HUDEP-2 (cell line): Measurements from ENCODE around the gene AGO3.
"Not testable (repeated sequence)": the region's sequence is repeated elsewhere in the genome, so short reads cannot be mapped to it uniquely, and the experiment has no call there.

Experiments
- DNase-seq, 76 experiments: peaks; one replicate each; lab custom pipeline; 2025; ENCODE audit not compliant: unreplicated experiment in 76 of 76; lab: John Stamatoyannopoulos, UW

AGO3 gene

GRCh38 chr1:35923791-35924221 lies 7.1 kb upstream of the AGO3 start:
- no peak for DNase-seq

GRCh38 chr1:35924838-35925237 lies 6.1 kb upstream of the AGO3 start:
- no peak for DNase-seq

GRCh38 chr1:35925741-35926140 lies 5.2 kb upstream of the AGO3 start:
- DNase-seq: no peak

DNA sequence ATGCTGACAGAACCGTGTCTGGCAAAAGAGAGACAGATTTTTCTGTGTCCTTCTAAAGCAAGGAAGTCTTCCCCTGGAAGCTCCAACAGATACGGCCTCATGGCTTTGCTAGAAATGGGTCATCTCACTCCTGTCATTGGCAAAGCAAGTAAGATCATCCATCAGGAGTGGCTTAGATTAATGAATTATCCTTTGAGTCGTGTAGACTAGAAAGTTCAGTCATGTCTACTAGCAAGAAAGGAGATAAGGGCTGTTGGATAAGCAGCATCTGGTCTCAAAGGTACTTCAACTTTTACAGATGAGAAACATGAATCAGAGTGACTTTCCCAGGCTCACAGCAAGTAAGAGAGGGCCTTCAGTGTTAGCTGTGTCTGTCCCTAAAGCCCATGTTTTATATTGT lies 3.4 kb upstream of the AGO3 start:
- DNase-seq: no peak

DNA sequence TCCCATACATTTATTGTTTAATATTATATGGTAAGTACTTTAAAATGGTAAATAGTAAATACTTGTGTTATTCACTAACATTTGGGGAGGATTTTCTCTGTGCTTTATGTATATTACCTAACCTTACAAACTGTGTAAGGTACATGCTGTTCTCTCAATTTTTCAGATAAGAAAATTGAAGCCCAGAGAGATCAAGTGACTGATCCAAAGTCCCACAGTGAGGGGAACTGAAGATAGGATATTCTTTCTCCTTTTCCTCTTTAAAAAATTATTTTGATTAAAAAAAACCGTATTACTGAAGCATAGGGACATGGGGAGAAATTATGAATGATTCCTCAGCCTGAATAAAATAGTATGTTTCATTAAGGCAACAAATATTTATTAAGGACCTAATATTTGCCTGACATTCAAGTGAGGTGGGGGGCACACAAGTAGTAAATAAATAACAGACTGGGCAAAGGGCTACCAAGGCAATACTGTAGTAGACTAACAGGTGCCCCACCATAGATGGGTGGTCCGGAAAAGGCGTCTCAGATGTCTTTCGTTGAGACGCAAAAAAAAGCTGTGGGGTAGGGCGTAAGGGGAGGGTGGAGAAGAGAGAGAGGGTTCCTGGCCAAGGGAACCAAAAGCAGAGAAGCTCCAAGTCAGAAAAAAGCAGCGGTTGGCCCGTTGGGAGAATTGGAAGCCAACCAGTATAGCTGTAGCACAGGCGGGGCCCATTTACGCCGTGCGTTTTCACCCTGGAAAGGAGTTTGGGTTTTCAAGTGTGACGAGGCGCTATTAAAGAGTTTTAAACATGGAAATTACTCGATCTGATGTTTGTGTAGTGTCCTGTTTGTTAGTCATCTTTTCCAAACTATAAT lies 944 bp upstream of the AGO3 start:
- DNase-seq: peak in 72 of 76 experiments; percentile 16 to 80 (median 50)

- DNase-seq: peak in 4 of 76 experiments; percentile 2 to 42 (median 10)
Measured at GRCh38 chr1:35931446-35932157, 697 bp downstream of the AGO3 start.

GRCh38 chr1:35932158-35932636 lies 1.3 kb downstream of the AGO3 start:
- no peak for DNase-seq

DNA sequence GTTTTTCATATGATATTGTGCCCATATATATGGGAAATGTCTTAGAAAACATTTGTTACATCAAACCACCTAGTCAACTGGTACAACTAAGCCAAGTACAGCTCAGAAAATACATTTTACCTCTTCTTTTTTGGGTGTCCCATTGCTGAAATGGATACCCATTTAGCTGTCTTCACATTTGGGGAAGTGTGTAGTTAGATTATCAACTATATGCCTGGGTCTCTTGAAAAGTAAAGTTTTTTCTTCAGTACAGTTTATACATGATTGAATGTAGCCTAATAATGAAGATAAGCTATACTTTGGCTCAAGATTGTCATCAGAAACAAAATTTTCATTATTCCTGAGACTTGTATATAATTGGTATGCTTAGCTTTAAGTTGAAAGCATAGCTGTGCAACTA lies 2.0 kb downstream of the AGO3 start:
- no peak for DNase-seq

DNA sequence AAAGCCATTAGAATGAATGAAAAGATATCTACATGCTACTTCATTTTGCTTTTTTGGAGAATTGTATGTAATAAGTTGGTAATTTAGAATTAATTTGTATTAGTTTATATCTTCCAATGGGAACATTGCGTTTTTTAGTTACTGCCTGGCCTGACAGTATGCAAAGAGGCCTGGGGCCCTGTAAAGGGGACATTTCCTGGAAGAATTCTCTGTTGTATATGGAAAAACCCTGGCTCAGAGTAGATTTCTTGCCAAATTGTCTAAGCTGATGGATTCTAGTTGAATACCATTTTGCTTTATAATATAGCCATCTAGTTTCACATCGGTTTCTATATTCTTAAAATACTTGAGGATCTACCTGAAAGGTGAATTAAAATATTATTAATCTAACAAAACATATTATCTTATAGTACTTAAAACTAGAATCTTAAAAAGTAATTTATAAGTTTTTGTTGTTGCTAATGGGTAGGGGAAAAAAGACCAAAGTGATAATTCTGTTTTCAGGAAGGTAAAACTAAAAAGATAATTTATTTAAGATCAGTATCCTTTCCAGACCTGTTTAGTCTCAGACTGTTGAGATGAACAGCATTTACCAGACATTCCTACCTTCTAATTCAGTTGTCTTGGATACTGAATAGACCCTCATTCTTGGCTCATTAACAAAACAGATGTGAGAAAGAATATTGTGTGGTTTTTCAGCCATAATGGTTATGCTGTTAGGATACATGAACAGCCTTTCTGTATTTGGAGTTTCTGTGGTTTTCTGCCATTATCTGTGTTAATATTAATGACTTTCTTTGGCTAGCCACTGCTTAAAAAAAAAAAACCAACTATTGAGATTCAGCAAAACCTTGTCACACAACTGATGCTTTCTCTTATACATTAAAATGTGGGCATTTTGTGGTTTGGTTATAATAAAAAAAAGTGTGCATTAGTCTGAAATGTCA lies 4.8 kb downstream of the AGO3 start:
- DNase-seq: no peak

DNA sequence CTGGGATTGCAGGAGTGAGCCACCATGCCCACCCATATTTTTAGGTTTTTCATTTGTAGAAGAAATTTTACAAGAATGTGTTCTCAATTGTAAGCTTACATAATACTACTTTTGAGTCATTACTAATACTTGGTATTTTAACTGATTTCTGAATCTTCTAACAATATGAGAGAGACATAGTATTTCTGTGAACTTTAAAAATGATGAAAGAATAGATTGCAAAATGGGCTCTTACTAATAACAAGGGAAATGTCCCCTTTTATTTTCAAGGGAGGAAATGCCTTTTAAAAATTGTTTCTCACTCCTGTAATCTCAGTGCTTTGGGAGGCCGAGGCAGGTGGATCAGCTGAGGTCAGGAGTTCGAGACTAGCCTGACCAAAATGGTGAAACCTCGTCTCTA lies 5.9 kb downstream of the AGO3 start:
- no peak for DNase-seq

DNA sequence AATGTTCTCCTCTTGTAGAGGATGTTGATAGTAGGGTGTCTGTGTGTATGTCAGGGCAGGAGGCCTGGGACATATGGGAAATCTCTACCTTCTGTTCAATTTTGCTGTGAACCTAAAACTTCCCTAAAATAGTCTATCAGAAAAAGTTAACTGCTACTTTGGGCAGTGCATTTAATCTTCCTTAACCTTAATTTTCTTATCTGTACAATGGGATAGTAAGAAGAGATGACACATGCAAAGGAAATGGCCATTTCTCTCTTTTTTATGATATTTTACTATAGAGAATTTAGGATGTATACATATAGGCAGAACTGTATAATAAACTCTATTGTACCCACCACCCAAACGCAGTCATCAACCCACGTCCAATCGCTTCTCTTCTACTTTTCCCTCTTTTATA lies 8.6 kb downstream of the AGO3 start:
- DNase-seq: no peak

GRCh38 chr1:35945327-35945726 lies 14.4 kb downstream of the AGO3 start:
- DNase-seq: no peak

GRCh38 chr1:35947547-35947946 lies 16.6 kb downstream of the AGO3 start:
- no peak for DNase-seq

GRCh38 chr1:35958558-35958957 lies 27.7 kb downstream of the AGO3 start:
- DNase-seq: no peak

GRCh38 chr1:35959304-35959703 lies 28.4 kb downstream of the AGO3 start:
- no peak for DNase-seq

GRCh38 chr1:35962952-35963351 lies 32.0 kb downstream of the AGO3 start:
- peak in 21 of 76 experiments; percentile 1 to 58 (median 15) for DNase-seq

- DNase-seq: not testable (repeated sequence)
Measured at GRCh38 chr1:35964277-35964676, 33.4 kb downstream of the AGO3 start.

GRCh38 chr1:35968396-35968795 lies 37.5 kb downstream of the AGO3 start:
- no peak for DNase-seq

- DNase-seq: no peak
Measured at GRCh38 chr1:35971601-35972000, 40.7 kb downstream of the AGO3 start.

GRCh38 chr1:35972631-35973030 lies 41.7 kb downstream of the AGO3 start:
- not testable (repeated sequence) for DNase-seq

DNA sequence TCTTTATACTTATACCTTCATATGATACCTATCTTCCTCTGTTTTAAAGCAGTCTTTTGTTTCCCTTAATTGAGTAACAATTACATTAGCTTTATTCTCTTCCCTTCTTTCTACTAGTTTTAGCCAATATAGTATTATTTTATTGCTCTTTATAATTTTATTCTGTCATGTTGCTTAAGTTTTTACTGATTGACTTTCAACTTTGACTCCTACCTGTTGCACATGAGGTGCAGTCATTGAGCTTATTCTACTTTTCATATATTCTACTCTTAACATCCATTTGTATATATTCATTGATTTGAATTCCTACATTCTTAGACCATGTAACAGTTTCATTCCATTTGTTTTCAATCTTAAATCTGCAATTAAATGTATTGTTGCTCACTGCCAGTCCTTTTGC lies 49.2 kb downstream of the AGO3 start:
- no peak for DNase-seq
